CD14-positive monocyte (primary cell): ENCODE measurements around the gene DCTD. TPM values are rescaled to one million over a fixed set of nuclear protein-coding genes. Genes with fewer than 3 reads are reported as not detected.

Experiments
- DNase-seq, 3 donors: peaks; one replicate each; pipeline ENCODE4 v3.0.0-alpha.2; 2011 to 2022
- H2AFZ ChIP-seq: 2 replicates; pipeline ENCODE4 v1.6.0; 2012; ENCODE audit warnings: mild to moderate bottlenecking, low read depth, low read length, inconsistent platforms; ENCODE audit not compliant: insufficient read depth, poor library complexity, severe bottlenecking
- H3K27ac ChIP-seq, 2 donors: 1 replicate in 1 of 2; 2 replicates in 1 of 2; pipeline ENCODE4 v1.5.1; 2012 to 2013; ENCODE audit warnings: low read length in 2 of 2, control low read depth in 1 of 2, inconsistent platforms in 1 of 2, low read depth in 1 of 2, mild to moderate bottlenecking in 1 of 2
- H3K27me3 ChIP-seq, 2 donors: one replicate each; pipeline versions ENCODE4 v1.6.0 to v1.6.1; 2011 to 2013; ENCODE audit warnings: low read length in 2 of 2; ENCODE audit not compliant: control insufficient read depth in 2 of 2, insufficient read depth in 2 of 2
- H3K36me3 ChIP-seq, 2 donors: replicated peaks in 1 of 2; 1 replicate in 1 of 2; 2 replicates in 1 of 2; pipeline versions ENCODE4 v1.5.1 to v1.6.1; 2012 to 2013; ENCODE audit warnings: low read length in 2 of 2, control low read depth in 1 of 2, inconsistent platforms in 1 of 2, mild to moderate bottlenecking in 1 of 2; ENCODE audit not compliant: insufficient read depth in 2 of 2, control insufficient read depth in 1 of 2
- H3K4me1 ChIP-seq, 2 donors: 1 replicate in 1 of 2; 2 replicates in 1 of 2; pipeline versions ENCODE4 v1.5.1 to v1.6.1; 2012 to 2013; ENCODE audit warnings: low read length in 2 of 2, control low read depth in 1 of 2, inconsistent platforms in 1 of 2, mild to moderate bottlenecking in 1 of 2, moderate library complexity in 1 of 2; ENCODE audit not compliant: insufficient read depth in 2 of 2, control insufficient read depth in 1 of 2
- H3K4me2 ChIP-seq: replicated peaks from 2 replicates; pipeline ENCODE3; 2012; ENCODE audit warnings: low read length, moderate library complexity, mild to moderate bottlenecking; ENCODE audit not compliant: poor library complexity, severe bottlenecking; ENCODE audit errors: extremely low read depth
- H3K4me3 ChIP-seq, 3 experiments: fragments of 200-600 bp in 1 of 3; sonication (generic) in 1 of 3; replicated peaks in 1 of 3; 1 replicate in 2 of 3; 2 replicates in 1 of 3; pipeline ENCODE4 v1.5.1; 2011 to 2013; ENCODE audit warnings: low read length in 3 of 3, mild to moderate bottlenecking in 3 of 3, control low read depth in 2 of 3, low read depth in 2 of 3, inconsistent platforms in 1 of 3, moderate library complexity in 1 of 3
- H3K79me2 ChIP-seq: 2 replicates; pipeline ENCODE4 v1.6.0; 2012; ENCODE audit warnings: mild to moderate bottlenecking, control low read depth, inconsistent platforms, low read length, moderate library complexity; ENCODE audit not compliant: insufficient read depth
- H3K9ac ChIP-seq: 2 replicates; pipeline ENCODE4 v1.6.0; 2017; ENCODE audit warnings: low read length, mild to moderate bottlenecking; ENCODE audit not compliant: insufficient read depth, poor library complexity, severe bottlenecking
- H3K9me3 ChIP-seq, 2 donors: replicated peaks in 1 of 2; 1 replicate in 1 of 2; 2 replicates in 1 of 2; pipeline versions ENCODE4 v1.5.1 to v1.6.1; 2012 to 2013; ENCODE audit warnings: low read length in 2 of 2, control low read depth in 1 of 2; ENCODE audit not compliant: control insufficient read depth in 1 of 2, insufficient read depth in 1 of 2
- H4K20me1 ChIP-seq: 2 replicates; pipeline ENCODE4 v1.6.0; 2012; ENCODE audit warnings: mild to moderate bottlenecking, low read length, control low read depth, moderate library complexity; ENCODE audit not compliant: insufficient read depth
- H3K27ac Mint-ChIP-seq, 7 donors: one replicate each; pipeline ENCODE4 v1.8.0; 2020; ENCODE audit warnings: mild to moderate bottlenecking in 7 of 7, mixed read lengths in 7 of 7, moderate library complexity in 6 of 7, inconsistent platforms in 2 of 7
- H3K27me3 Mint-ChIP-seq, 3 donors: one replicate each; pipeline ENCODE4 v1.8.0; 2021 to 2022; ENCODE audit warnings: low read depth in 3 of 3, mild to moderate bottlenecking in 3 of 3, mixed read lengths in 3 of 3, moderate library complexity in 3 of 3, inconsistent platforms in 1 of 3
- H3K36me3 Mint-ChIP-seq, 2 donors: one replicate each; pipeline ENCODE4 v1.8.0; 2020; ENCODE audit warnings: mixed read lengths in 2 of 2, inconsistent platforms in 1 of 2, mild to moderate bottlenecking in 1 of 2
- H3K4me1 Mint-ChIP-seq: one replicate; pipeline ENCODE4 v1.8.0; 2020; ENCODE audit warnings: mild to moderate bottlenecking, mixed read lengths
- H3K4me3 Mint-ChIP-seq, 2 donors: one replicate each; pipeline ENCODE4 v1.8.0; 2020; ENCODE audit warnings: mild to moderate bottlenecking in 2 of 2, mixed read lengths in 2 of 2, moderate library complexity in 1 of 2
- H3K9me3 Mint-ChIP-seq, 7 donors: one replicate each; pipeline ENCODE4 v1.8.0; 2020 to 2022; ENCODE audit warnings: mixed read lengths in 7 of 7, mild to moderate bottlenecking in 6 of 7, moderate library complexity in 6 of 7, inconsistent platforms in 2 of 7
- WGBS: methylation state at CpG from one replicate; pipeline ENCODE4 v1.1.5; 2013; ENCODE audit warnings: missing lambda C conversion rate; ENCODE audit not compliant: insufficient coverage; 5-methylcytosine and 5-hydroxymethylcytosine counted together
- intact Hi-C, 2 donors: fragments of 100-400 bp; cut with micrococcal nuclease; formaldehyde crosslinking; loops; one replicate each; pipeline versions ENCODE4 v1.15.0 to v1.15.1; 2023
- polyA plus RNA-seq, 3 donors: library from polyadenylated mRNA; depleted of rRNA in 1 of 3; unstranded in 2 of 3; stranded (reverse) in 1 of 3; fragments of 300-500 nt in 2 of 3; fragments of >200 nt in 1 of 3; fragmentation: Illumina TruSeq in 2 of 3; gene quantifications; 1 replicate in 2 of 3; 2 replicates in 1 of 3; pipeline ENCODE4 v1.2.3, GENCODE V29; 2012 to 2021
- TF ChIP-seq, protein P1 (sequence below): fragments of 200-600 bp; IDR thresholded peaks from one replicate; pipeline ENCODE4 v1.8.0; 2022; ENCODE audit warnings: antibody characterized with exemption, mild to moderate bottlenecking

The DCTD gene
- polyA plus RNA-seq, 3 donors, result 45.8 to 49.9 (median 47.8) TPM

DNA sequence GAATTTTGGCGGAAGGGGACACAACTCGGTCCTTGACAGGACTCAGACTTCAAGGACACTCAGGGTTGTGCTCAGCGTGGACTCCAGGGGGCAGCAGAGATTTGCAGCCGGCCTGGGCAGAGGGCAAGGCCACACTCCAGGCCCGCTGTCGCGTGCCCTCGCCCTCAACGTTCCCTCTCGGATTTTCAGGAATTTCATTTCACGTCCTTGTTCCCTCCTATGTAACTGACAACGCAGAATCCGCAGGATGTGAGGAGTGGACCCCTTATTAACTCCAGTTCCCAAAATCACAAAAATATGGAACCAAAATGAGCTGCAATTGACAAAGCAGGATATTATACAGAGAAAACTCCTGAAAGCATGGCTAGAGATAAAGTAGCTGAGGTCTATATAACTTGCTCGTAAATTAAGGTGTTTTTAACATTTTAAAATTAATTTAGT, 21.0 kb upstream of the DCTD start:
- Histone ChIP-seq H3K27ac (no peak overlapping the region), H4K20me1 (no peaks in the 10 kb centered on the region), H2AFZ (peak overlapping the region; percentile 70), H3K36me3 (no peaks in the 10 kb centered on the region), H3K79me2 (no peaks in the 10 kb centered on the region), H3K27me3 (no peaks in the 10 kb centered on the region), H3K9me3 (no peaks in the 10 kb centered on the region), H3K4me3 (no peak overlapping the region), H3K4me1 (no peaks in the 10 kb centered on the region), H3K9ac (no peak overlapping the region), H3K4me2 (no peak overlapping the region)
- H3K9me3 Mint-ChIP-seq, result peaks cover 0 to 1% (median 0%) of the 10 kb centered on the region in 7 donors
- WGBS, result 10% methylated on average over 11 of the region's 14 CpGs
- intact Hi-C loops, result loop anchor here (5.0 kb wide), 1 partner anchor 324 kb away; no protein-coding TSS in a partner anchor
- H3K27me3 Mint-ChIP-seq, result peaks cover 0 to 5% (median 2%) of the 10 kb centered on the region in 3 donors
- H3K36me3 Mint-ChIP-seq, result no peaks in the 10 kb centered on the region
- peak; percentile 35 to 57 (median 48) for DNase-seq
- peak overlapping the region in 1 of 2 donors; percentile 36 for H3K4me3 Mint-ChIP-seq
- no peak overlapping the region for H3K27ac Mint-ChIP-seq
- TF ChIP-seq, protein P1, sequence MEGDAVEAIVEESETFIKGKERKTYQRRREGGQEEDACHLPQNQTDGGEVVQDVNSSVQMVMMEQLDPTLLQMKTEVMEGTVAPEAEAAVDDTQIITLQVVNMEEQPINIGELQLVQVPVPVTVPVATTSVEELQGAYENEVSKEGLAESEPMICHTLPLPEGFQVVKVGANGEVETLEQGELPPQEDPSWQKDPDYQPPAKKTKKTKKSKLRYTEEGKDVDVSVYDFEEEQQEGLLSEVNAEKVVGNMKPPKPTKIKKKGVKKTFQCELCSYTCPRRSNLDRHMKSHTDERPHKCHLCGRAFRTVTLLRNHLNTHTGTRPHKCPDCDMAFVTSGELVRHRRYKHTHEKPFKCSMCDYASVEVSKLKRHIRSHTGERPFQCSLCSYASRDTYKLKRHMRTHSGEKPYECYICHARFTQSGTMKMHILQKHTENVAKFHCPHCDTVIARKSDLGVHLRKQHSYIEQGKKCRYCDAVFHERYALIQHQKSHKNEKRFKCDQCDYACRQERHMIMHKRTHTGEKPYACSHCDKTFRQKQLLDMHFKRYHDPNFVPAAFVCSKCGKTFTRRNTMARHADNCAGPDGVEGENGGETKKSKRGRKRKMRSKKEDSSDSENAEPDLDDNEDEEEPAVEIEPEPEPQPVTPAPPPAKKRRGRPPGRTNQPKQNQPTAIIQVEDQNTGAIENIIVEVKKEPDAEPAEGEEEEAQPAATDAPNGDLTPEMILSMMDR, result peak; percentile 92
- peaks cover 6% of the 10 kb centered on the region for H3K4me1 Mint-ChIP-seq

DNA sequence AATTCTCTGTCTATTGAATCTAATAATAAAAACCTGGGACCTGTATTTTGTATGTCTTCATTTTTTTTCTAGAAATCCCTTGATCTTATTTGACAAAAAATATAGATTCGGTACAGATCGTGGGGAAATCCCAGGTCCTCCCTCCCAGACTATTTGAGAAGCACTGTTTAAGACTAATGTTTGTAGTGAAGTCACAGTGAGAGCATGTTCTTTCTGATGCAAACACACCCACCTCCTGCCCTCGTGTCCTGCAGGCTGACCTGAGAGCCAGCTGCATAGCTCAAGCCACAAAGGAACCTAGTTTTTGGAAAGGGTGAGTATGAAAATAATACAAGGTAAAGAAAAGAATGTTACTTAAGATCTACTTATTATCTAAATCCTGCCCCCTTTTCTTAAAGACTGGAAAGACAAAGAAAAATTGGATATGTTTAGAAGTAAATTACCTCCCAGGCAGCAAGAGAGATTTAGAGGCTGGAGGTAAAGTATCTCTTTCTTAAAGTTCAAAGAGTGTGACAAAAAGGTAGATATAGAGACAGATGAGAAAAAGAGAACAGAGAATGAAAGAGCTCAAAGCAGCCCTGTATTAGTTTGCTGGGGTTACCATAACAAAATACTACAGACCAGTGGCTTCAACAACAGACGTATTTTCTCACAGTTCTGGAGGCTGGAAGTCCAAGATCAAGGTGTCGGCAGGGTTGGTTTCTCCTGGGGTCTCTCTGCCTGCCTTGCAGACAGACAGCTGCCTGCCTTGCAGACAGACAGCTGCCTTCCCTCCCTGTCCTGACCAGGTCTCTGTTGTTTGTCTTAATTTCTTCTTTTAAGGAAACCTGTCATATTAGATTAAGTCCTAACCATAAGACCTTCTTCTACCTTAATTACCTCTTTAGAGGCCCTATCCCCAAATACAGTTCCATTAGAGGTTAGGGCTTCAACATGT, 20.4 kb upstream of the DCTD start:
- no peak overlapping the region for H3K4me3 Mint-ChIP-seq
- H3K79me2 ChIP-seq, result no peaks in the 10 kb centered on the region
- no peak overlapping the region for H3K27ac ChIP-seq
- no peaks in the 10 kb centered on the region for H3K4me1 ChIP-seq
- H3K27ac Mint-ChIP-seq, result no peak overlapping the region
- no peaks in the 10 kb centered on the region for H3K9me3 ChIP-seq
- H3K4me1 Mint-ChIP-seq, result peaks cover 6% of the 10 kb centered on the region
- TF ChIP-seq, protein P1, result no peak
- no peak for DNase-seq
- peak overlapping the region; percentile 70 for H2AFZ ChIP-seq
- no peaks in the 10 kb centered on the region for H3K36me3 Mint-ChIP-seq
- no peaks in the 10 kb centered on the region for H3K27me3 ChIP-seq
- peaks cover 0 to 1% (median 0%) of the 10 kb centered on the region in 7 donors for H3K9me3 Mint-ChIP-seq
- no peaks in the 10 kb centered on the region for H3K36me3 ChIP-seq
- no peak overlapping the region for H3K4me2 ChIP-seq
- peaks cover 0 to 4% (median 2%) of the 10 kb centered on the region in 3 donors for H3K27me3 Mint-ChIP-seq
- 70% methylated on average over 2 of the region's 5 CpGs for WGBS
- H3K9ac ChIP-seq, result no peak overlapping the region
- intact Hi-C loops, result loop anchor here (5.0 kb wide), 1 partner anchor 325 kb away; no protein-coding TSS in a partner anchor
- H4K20me1 ChIP-seq, result no peaks in the 10 kb centered on the region
- H3K4me3 ChIP-seq, result no peak overlapping the region
